K562 (cell line): Measurements from ENCODE around the gene TTLL3. TPM values are rescaled to one million over a fixed set of nuclear protein-coding genes. Genes with fewer than 3 reads are reported as not detected.

Experiments
- ATAC-seq: fragments of 200-7000 bp; cut with Tn5 transposase; 3 replicates; pipeline ENCODE4 v1.9.1; 2020; ENCODE audit warnings: moderate library complexity
- BruUV-seq: library from RNA; stranded (reverse); fragments of 400-500 nt; replicated peaks from 2 replicates; lab custom pipeline; 2021; lab: Mats Ljungman, UMichigan
- CTCF ChIA-PET: fragments of 300-600 bp; formaldehyde crosslinking; extraction: SDS; loops from one replicate; lab custom pipeline; 2021; ENCODE audit warnings: low intra/inter-chr PET ratio; lab: Yijun Ruan, JAX
- POLR2A ChIA-PET: fragments of 300-600, 350-650 bp; sonication (Branson Sonifier 250); formaldehyde crosslinking; extraction: SDS; loops from one replicate; lab custom pipeline; 2021; ENCODE audit warnings: antibody characterized with exemption, inconsistent platforms; lab: Yijun Ruan, JAX
- DNase-seq, 4 experiments: peaks; one replicate each; pipeline versions ENCODE4 v3.0.0 to v3.0.0-alpha.2; 2011 to 2018; ENCODE audit warnings: low spot score in 3 of 4, mixed read lengths in 3 of 4; ENCODE audit errors: extremely low read depth in 1 of 4
- FAIRE-seq: peaks from 2 replicates; lab custom pipeline; 2011; peaks lifted over from hg19 to GRCh38; lab: Jason Lieb, UNC
- H2AFZ ChIP-seq: 2 replicates; pipeline ENCODE4 v1.6.0; 2011; ENCODE audit warnings: low read depth, low read length, control low read depth, inconsistent platforms
- H3K27ac ChIP-seq: fragments of 200-600 bp; 3 replicates; pipeline ENCODE4 v1.8.0; 2011; ENCODE audit warnings: low read depth, mild to moderate bottlenecking, control low read depth, inconsistent platforms, low read length, moderate library complexity, mixed read lengths; ENCODE audit errors: extremely low read depth
- H3K27me3 ChIP-seq, 2 experiments: fragments of 300-600 bp in 1 of 2; 2 replicates in 1 of 2; 3 replicates in 1 of 2; pipeline versions ENCODE4 v1.6.0 to v1.8.0; 2011; ENCODE audit warnings: inconsistent platforms in 2 of 2, low read length in 2 of 2, mild to moderate bottlenecking in 1 of 2, mixed read lengths in 1 of 2, moderate library complexity in 1 of 2; ENCODE audit not compliant: control insufficient read depth in 2 of 2, insufficient read depth in 2 of 2
- H3K36me3 ChIP-seq: fragments of 300-600 bp; 3 replicates; pipeline ENCODE4 v1.8.0; 2011; ENCODE audit warnings: mild to moderate bottlenecking, low read length, inconsistent platforms; ENCODE audit not compliant: control insufficient read depth, insufficient read depth
- H3K4me1 ChIP-seq, 2 experiments: fragments of 200-600 bp in 1 of 2; replicated peaks in 1 of 2; 2 replicates in 1 of 2; 3 replicates in 1 of 2; pipeline versions ENCODE4 v1.5.1 to v1.8.0; 2011; ENCODE audit warnings: inconsistent platforms in 2 of 2, low read length in 2 of 2, mild to moderate bottlenecking in 1 of 2, mixed read lengths in 1 of 2, moderate library complexity in 1 of 2; ENCODE audit not compliant: control insufficient read depth in 2 of 2, insufficient read depth in 2 of 2
- H3K4me2 ChIP-seq: 2 replicates; pipeline ENCODE4 v1.6.1; 2011; ENCODE audit warnings: low read length, control low read depth, inconsistent platforms, mixed read lengths; ENCODE audit not compliant: insufficient read depth
- H3K4me3 ChIP-seq: fragments of 200-600 bp; sonication (generic), shearing (Covaris generic); 2 replicates; pipeline ENCODE4 v1.5.1; 2016; ENCODE audit warnings: control low read depth, inconsistent platforms
- H3K79me2 ChIP-seq: fragments of 200-600 bp; 3 replicates; pipeline ENCODE4 v1.8.0; 2011; ENCODE audit warnings: low read length, inconsistent platforms; ENCODE audit not compliant: control insufficient read depth, insufficient read depth
- H3K9ac ChIP-seq, 2 experiments: 2 replicates each; pipeline versions ENCODE4 v1.6.0 to v1.6.1; 2011; ENCODE audit warnings: low read depth in 2 of 2, low read length in 2 of 2, control low read depth in 1 of 2, inconsistent platforms in 1 of 2, mild to moderate bottlenecking in 1 of 2, mixed read lengths in 1 of 2; ENCODE audit not compliant: insufficient read depth in 1 of 2
- H3K9me1 ChIP-seq: one replicate; pipeline ENCODE4 v1.6.0; 2011; ENCODE audit warnings: inconsistent platforms, mild to moderate bottlenecking, low read length, moderate library complexity; ENCODE audit not compliant: control insufficient read depth, insufficient read depth
- H3K9me3 ChIP-seq: replicated peaks from 2 replicates; pipeline ENCODE4 v1.5.1; 2011; ENCODE audit warnings: low read depth, low read length, inconsistent platforms; ENCODE audit not compliant: control insufficient read depth, insufficient read depth
- H4K20me1 ChIP-seq: replicated peaks from 2 replicates; pipeline ENCODE4 v1.6.1; 2011; ENCODE audit warnings: low read length, inconsistent platforms, mixed read lengths; ENCODE audit not compliant: control insufficient read depth, insufficient read depth
- BCOR ChIP-seq: fragments of 450-650 bp; IDR thresholded peaks from 2 replicates; pipeline ENCODE4 v1.6.1; 2016
- KDM1A ChIP-seq, 2 experiments: fragments of 450-650 bp; IDR thresholded peaks; 2 replicates each; pipeline ENCODE4 v1.6.1; 2016; ENCODE audit warnings: mild to moderate bottlenecking in 2 of 2
- POLR2AphosphoS5 ChIP-seq: IDR thresholded peaks from 2 replicates; pipeline ENCODE4 v1.6.1; 2011; ENCODE audit warnings: mild to moderate bottlenecking, low read depth, low read length, moderate library complexity; ENCODE audit not compliant: control insufficient read depth, insufficient read depth
- POLR2G ChIP-seq: fragments of 200-400 bp; formaldehyde crosslinking; IDR thresholded peaks from 2 replicates; pipeline ENCODE4 v1.6.1; 2017; ENCODE audit warnings: low read depth, mild to moderate bottlenecking, antibody characterized with exemption, low read length, moderate library complexity
- RBM25 ChIP-seq: fragments of 200-400 bp; formaldehyde crosslinking; IDR thresholded peaks from 2 replicates; pipeline ENCODE4 v1.6.1; 2018; ENCODE audit warnings: low read length, low read depth, moderate library complexity; ENCODE audit not compliant: severe bottlenecking
- ZFP36 ChIP-seq: fragments of 150-350 bp; IDR thresholded peaks from 2 replicates; pipeline ENCODE4 v1.6.1; 2018; ENCODE audit warnings: low read length, low read depth; ENCODE audit not compliant: partially characterized antibody
- WGBS: fragments of 100-300 bp; shearing (Covaris generic); methylation state at CpG from one replicate; pipeline ENCODE4 v1.1.6; 2016; ENCODE audit warnings: low coverage, mixed read lengths; ENCODE audit not compliant: insufficient coverage; ENCODE audit errors: missing lambda C conversion rate; 5-methylcytosine and 5-hydroxymethylcytosine counted together
- in situ Hi-C: fragments of 300-500 bp; cut with MboI; formaldehyde crosslinking; loops from 4 replicates; pipeline ENCODE4 v1.15.0; 2018; ENCODE audit warnings: inconsistent platforms, mixed read lengths
- intact Hi-C: fragments of 100-400 bp; cut with micrococcal nuclease; formaldehyde crosslinking; loops from 2 replicates; pipeline ENCODE4 v1.14.2; 2022
- polyA plus RNA-seq, 8 experiments: library from polyadenylated mRNA; depleted of rRNA in 4 of 8; stranded (reverse) in 5 of 8; unstranded in 3 of 8; fragments of >200 nt; fragmentation: Nextera tagmentation in 2 of 8; fragmentation: Illumina TruSeq in 1 of 8; extraction: Ambion mirVana in 2 of 8; extraction: Trizol in 1 of 8; gene quantifications; 2 replicates each; pipeline versions ENCODE4 v1.2.1 to v1.2.3, GENCODE V29; 2011 to 2014; ENCODE audit warnings: inconsistent platforms in 1 of 8, missing spikeins in 1 of 8
- total RNA-seq, 7 experiments: library from RNA; depleted of rRNA in 6 of 7; stranded (reverse); fragments of >200 nt in 6 of 7; fragmentation: Illumina TruSeq in 2 of 7; extraction: Trizol in 2 of 7; gene quantifications; 2 replicates each; pipeline versions ENCODE4 v1.2.1 to v1.2.3, GENCODE V29; 2011 to 2021; ENCODE audit warnings: low replicate concordance in 1 of 7

TTLL3 gene
- total and polyA plus RNA-seq, 9 of the 15 experiments (the other 6 are each of a cell fraction or from before 2014, with no cell fraction given), result 8.9 to 106 (median 33.2) TPM

GRCh38 chr3:9837701-9838582 is 27.9 kb downstream of the TTLL3 start:
- peak; percentile 64 for TF ChIP-seq ZFP36
- TF ChIP-seq POLR2G, result peak; percentile 49
- peak; percentile 68 for TF ChIP-seq BCOR
- TF ChIP-seq RBM25, result peak; percentile 54
- TF ChIP-seq POLR2AphosphoS5, result no peak
- 0 out of 4 replicates have a peak, but pooled peaks of 1 of the 2 experiments have one; percentile 17 for TF ChIP-seq KDM1A (IDR thresholded peaks at IDR 0.05)
- TF ChIP-seq, all 486 proteins: peak for 5
- H4K20me1 ChIP-seq, result peaks cover 4% of the 10 kb centered on the region; the same call in 1 of the 2 replicates
- H2AFZ ChIP-seq, result no peak overlapping the region
- no peak overlapping the region for H3K27ac ChIP-seq
- CTCF ChIA-PET, result no interaction called here
- 91% methylated on average over 12 of the region's 12 CpGs for WGBS
- peaks cover 80% of the 10 kb centered on the region for H3K36me3 ChIP-seq
- intact Hi-C loops, result no loop called here
- H3K79me2 ChIP-seq, result peaks cover 7% of the 10 kb centered on the region; the same call in 2 of the 3 replicates
- POLR2A ChIA-PET, result interaction anchor here (0.8 to 2.7 kb wide), 6 partner anchors 9 to 502 kb away, joined by 3 to 6 read pairs (median 3); partner anchors contain the start of genes ARPC4 and TADA3
- BruUV-seq, result no TSS peak
- no peak for DNase-seq
- no peak for ATAC-seq
- in situ Hi-C loops, result loop anchor here (25.0 kb wide), 1 partner anchor 899 kb away; no protein-coding TSS in a partner anchor
- no peaks in the 10 kb centered on the region for H3K9me1 ChIP-seq
- H3K9me3 ChIP-seq, result no peaks in the 10 kb centered on the region
- H3K4me1 ChIP-seq, result peaks cover 4 to 11% of the 10 kb centered on the region in 2 experiments; a peak in 2 of 5 replicates
- H3K27me3 ChIP-seq, result no peaks in the 10 kb centered on the region
- peak overlapping the region in 1 of 2 experiments; percentile 31; a peak in 1 of 4 replicates for H3K9ac ChIP-seq
- H3K4me2 ChIP-seq, result no peak overlapping the region
- H3K4me3 ChIP-seq, result no peak overlapping the region
- FAIRE-seq, result no peak
